ENCODE data around the gene ERCC1.

- TF ChIP-seq POLR2AphosphoS5 (IDR thresholded peaks at IDR 0.05; ENCODE audit: insufficient read depth in 1 of 2, low read depth in 1 of 2) (no peak), CTCF (IDR thresholded peaks at IDR 0.05) (no peak), POLR2A (IDR thresholded peaks at IDR 0.05) (no peak)
Measured at GRCh38 chr19:45437328-45437727, 13.6 kb upstream of the ERCC1 start.

All from vagina (tissue), 2 donors.